HG02798 (cell line): ENCODE data around the gene CCND2.

Source experiments
- ATAC-seq: cut with Tn5 transposase; IDR thresholded peaks from one replicate; pipeline ENCODE4 v1.9.1; 2021; ENCODE audit warnings: mild to moderate bottlenecking; ENCODE audit not compliant: unreplicated experiment, poor library complexity

The CCND2 gene

DNA sequence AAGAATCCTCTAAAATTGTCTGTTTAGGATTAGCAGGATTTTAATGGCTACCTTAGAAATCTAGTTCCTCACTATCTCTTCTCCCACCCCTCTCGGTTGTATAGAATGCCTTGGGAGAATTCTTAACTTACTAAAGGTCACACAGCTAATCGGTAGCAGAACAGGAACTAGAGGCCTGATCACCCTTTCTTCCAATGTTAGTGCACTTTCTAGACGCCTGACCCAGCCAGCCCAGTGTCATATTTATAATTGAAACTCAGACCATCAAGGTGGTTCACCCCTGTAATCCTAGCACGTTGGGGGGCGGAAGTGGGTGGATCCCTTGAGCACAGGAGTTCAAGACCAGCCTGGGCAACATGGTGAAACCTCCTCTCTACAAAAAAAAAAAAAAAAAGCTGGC, 49.2 kb downstream of the CCND2 start:
- ATAC-seq = no peak
